K562 (cell line): ENCODE results near the gene WASL. TPM values are rescaled to one million over a fixed set of nuclear protein-coding genes. Genes with fewer than 3 reads are reported as not detected.

Source experiments
- ATF7 ChIP-seq: fragments of 450-650 bp; IDR thresholded peaks from 2 replicates; pipeline ENCODE4 v1.7.1; 2014; ENCODE audit warnings: mild to moderate bottlenecking, moderate library complexity
- CREB3L1 ChIP-seq: fragments of 450-650 bp; IDR thresholded peaks from 2 replicates; pipeline ENCODE4 v1.6.1; 2014; ENCODE audit warnings: low read depth, mild to moderate bottlenecking, moderate library complexity, borderline replicate concordance
- E4F1 ChIP-seq: fragments of 250-450 bp; sonication (Bioruptor Pico); IDR thresholded peaks from 2 replicates; pipeline ENCODE4 v1.5.0; 2021; ENCODE audit warnings: mild to moderate bottlenecking, borderline replicate concordance
- FOS ChIP-seq: IDR thresholded peaks from 3 replicates; pipeline ENCODE4 v1.6.1; 2011; ENCODE audit not compliant: insufficient read length; ENCODE audit errors: extremely low read depth
- FOXK2 ChIP-seq, 2 experiments: fragments of 450-650 bp; IDR thresholded peaks in 1 of 2; conservative IDR thresholded peaks in 1 of 2; 2 replicates each; pipeline ENCODE4 v1.6.1; 2016; ENCODE audit warnings: low read depth in 2 of 2, mild to moderate bottlenecking in 1 of 2
- GATAD2B ChIP-seq: fragments of 450-650 bp; IDR thresholded peaks from 2 replicates; pipeline ENCODE4 v1.6.1; 2017; ENCODE audit warnings: mild to moderate bottlenecking, borderline replicate concordance
- KDM4B ChIP-seq, 2 experiments: fragments of 450-650 bp in 1 of 2; sonication (generic) in 1 of 2; IDR thresholded peaks; 2 replicates each; pipeline ENCODE4 v1.6.1; 2016 to 2017; ENCODE audit warnings: borderline replicate concordance in 2 of 2, antibody characterized with exemption in 1 of 2, low read depth in 1 of 2, mild to moderate bottlenecking in 1 of 2
- NFRKB ChIP-seq: fragments of 450-650 bp; IDR thresholded peaks from 2 replicates; pipeline ENCODE4 v1.6.1; 2016; ENCODE audit warnings: low read depth
- RFX7 ChIP-seq: fragments of 250-450 bp; sonication (Bioruptor Pico); IDR thresholded peaks from 2 replicates; pipeline ENCODE4 v1.5.1; 2021; ENCODE audit warnings: mild to moderate bottlenecking
- SMARCC2 ChIP-seq: fragments of 450-650 bp; IDR thresholded peaks from 2 replicates; pipeline ENCODE4 v1.6.1; 2017; ENCODE audit warnings: antibody characterized with exemption, moderate library complexity, mild to moderate bottlenecking, low read depth
- TGIF2 ChIP-seq: sonication (generic); formaldehyde crosslinking; IDR thresholded peaks from 2 replicates; pipeline ENCODE4 v1.8.1; 2022; ENCODE audit warnings: mild to moderate bottlenecking, missing genetic modification reagents, moderate library complexity
- TRIM25 ChIP-seq: fragments of 450-650 bp; IDR thresholded peaks from 2 replicates; pipeline ENCODE4 v1.7.0; 2016; ENCODE audit warnings: borderline replicate concordance
- ZC3H8 ChIP-seq: fragments of 450-650 bp; IDR thresholded peaks from 2 replicates; pipeline ENCODE4 v1.6.1; 2017
- ZNF239 ChIP-seq: fragments of 250-450 bp; sonication (Bioruptor Pico); IDR thresholded peaks from 2 replicates; pipeline ENCODE4 v1.4.0; 2020; ENCODE audit warnings: mild to moderate bottlenecking
- ZNF408 ChIP-seq: fragments of 250-450 bp; sonication (Bioruptor Pico); IDR thresholded peaks from 2 replicates; pipeline ENCODE4 v1.4.0; 2020; ENCODE audit warnings: low read depth, mild to moderate bottlenecking, moderate library complexity
- ZNF79 ChIP-seq: fragments of 250-450 bp; sonication (Bioruptor Pico); IDR thresholded peaks from 2 replicates; pipeline ENCODE4 v1.4.0; 2020; ENCODE audit warnings: low read depth, mild to moderate bottlenecking, moderate library complexity
- ZSCAN29 ChIP-seq: fragments of 450-650 bp; IDR thresholded peaks from 2 replicates; pipeline ENCODE4 v1.6.1; 2017
- polyA plus RNA-seq, 8 experiments: library from polyadenylated mRNA; depleted of rRNA in 4 of 8; stranded (reverse) in 5 of 8; unstranded in 3 of 8; fragments of >200 nt; fragmentation: Nextera tagmentation in 2 of 8; fragmentation: Illumina TruSeq in 1 of 8; extraction: Ambion mirVana in 2 of 8; extraction: Trizol in 1 of 8; gene quantifications; 2 replicates each; pipeline versions ENCODE4 v1.2.1 to v1.2.3, GENCODE V29; 2011 to 2014; ENCODE audit warnings: inconsistent platforms in 1 of 8, missing spikeins in 1 of 8
- total RNA-seq, 7 experiments: library from RNA; depleted of rRNA in 6 of 7; stranded (reverse); fragments of >200 nt in 6 of 7; fragmentation: Illumina TruSeq in 2 of 7; extraction: Trizol in 2 of 7; gene quantifications; 2 replicates each; pipeline versions ENCODE4 v1.2.1 to v1.2.3, GENCODE V29; 2011 to 2021; ENCODE audit warnings: low replicate concordance in 1 of 7

Gene WASL
- total and polyA plus RNA-seq, 9 of the 15 experiments (the other 6 are each of a cell fraction or from before 2014, with no cell fraction given) = 3.2 to 13.9 (median 8.3) TPM

- no peak for TF ChIP-seq TGIF2 (CRISPR knock-in tag)
- TF ChIP-seq KDM4B (IDR thresholded peaks at IDR 0.05; ENCODE audit: borderline replicate concordance in 2 of 2, low read depth in 1 of 2) = no peak
- TF ChIP-seq ZSCAN29 = no peak
- no peak for TF ChIP-seq ZNF239
- TF ChIP-seq FOS = no peak
- TF ChIP-seq ZC3H8 = no peak
- no peak for TF ChIP-seq ZNF79
- no peak for TF ChIP-seq GATAD2B
- TF ChIP-seq NFRKB = no peak
- no peak for TF ChIP-seq TRIM25
- no peak for TF ChIP-seq ZNF408 (CRISPR knock-in tag)
- no peak for TF ChIP-seq SMARCC2
- no peak for TF ChIP-seq E4F1
- TF ChIP-seq ATF7 = no peak
- no peak for TF ChIP-seq RFX7 (CRISPR knock-in tag)
- no peak for TF ChIP-seq CREB3L1
- no peak for TF ChIP-seq FOXK2 (conservative IDR thresholded peaks at IDR 0.05 in 1 of 2, IDR thresholded peaks at IDR 0.05 in 1 of 2; ENCODE audit: low read depth in 2 of 2)
These were observed 38.6 kb upstream of the WASL start (continued) for GRCh38 chr7:123787220-123788007.
